SU-DHL-6 (cell line): ENCODE data around the gene BPIFA2.

Experiments
- H2AFZ ChIP-seq: fragments of 200-600 bp; sonication (generic); 2 replicates; pipeline ENCODE4 v1.6.1; 2014; ENCODE audit warnings: low read depth, mild to moderate bottlenecking, moderate library complexity, mixed read lengths, antibody characterized with exemption, low read length; ENCODE audit not compliant: severe bottlenecking
- H3F3A ChIP-seq: fragments of 200-600 bp; shearing (Covaris generic); 2 replicates; pipeline ENCODE4 v1.6.0; 2016; ENCODE audit warnings: antibody characterized with exemption, mild to moderate bottlenecking; ENCODE audit not compliant: insufficient read depth
- H3K27ac ChIP-seq: fragments of 200-600 bp; sonication (generic); 2 replicates; pipeline ENCODE4 v1.5.1; 2016; ENCODE audit warnings: low read depth, mild to moderate bottlenecking, low read length, moderate library complexity, mixed read lengths
- H3K27me3 ChIP-seq: fragments of 200-600 bp; sonication (generic), shearing (Covaris generic); 2 replicates; pipeline ENCODE4 v1.6.0; 2014; ENCODE audit warnings: mild to moderate bottlenecking, low read length
- H3K36me3 ChIP-seq: fragments of 200-600 bp; sonication (generic); 2 replicates; pipeline ENCODE4 v1.6.1; 2014; ENCODE audit warnings: mild to moderate bottlenecking, low read length, mixed read lengths
- H3K4me2 ChIP-seq: fragments of 300-600, 200-600 bp; shearing (Covaris generic), sonication (generic); 2 replicates; pipeline ENCODE4 v1.6.0; 2014; ENCODE audit warnings: low read length, low read depth, mild to moderate bottlenecking; ENCODE audit not compliant: poor library complexity, severe bottlenecking
- H3K4me3 ChIP-seq: fragments of 200-600 bp; sonication (generic); 2 replicates; pipeline ENCODE4 v1.5.1; 2014; ENCODE audit warnings: antibody characterized with exemption, low read length, mild to moderate bottlenecking, mixed read lengths; ENCODE audit not compliant: insufficient read depth, poor library complexity, severe bottlenecking
- H3K79me2 ChIP-seq: fragments of 200-600 bp; sonication (generic); 2 replicates; pipeline ENCODE4 v1.6.1; 2014; ENCODE audit warnings: mild to moderate bottlenecking, low read length, moderate library complexity; ENCODE audit not compliant: insufficient read depth
- H3K9ac ChIP-seq: fragments of 200-600 bp; sonication (generic); 2 replicates; pipeline ENCODE4 v1.7.0; 2014; ENCODE audit warnings: mild to moderate bottlenecking, low read length
- H3K9me2 ChIP-seq: fragments of 200-600 bp; sonication (generic); replicated peaks from 2 replicates; pipeline ENCODE4 v1.6.1; 2014; ENCODE audit warnings: low read length; ENCODE audit not compliant: insufficient read depth
- H3K9me3 ChIP-seq: fragments of 200-600 bp; sonication (generic); 2 replicates; pipeline ENCODE4 v1.6.1; 2014; ENCODE audit warnings: low read length, mixed read lengths; ENCODE audit not compliant: insufficient read depth
- H4K20me1 ChIP-seq: fragments of 200-600 bp; sonication (generic); 2 replicates; pipeline ENCODE4 v1.6.1; 2014; ENCODE audit warnings: low read depth, mild to moderate bottlenecking, antibody characterized with exemption, low read length, moderate library complexity, mixed read lengths
- CTCF ChIP-seq: fragments of 200-600 bp; sonication (generic); IDR thresholded peaks from one replicate; pipeline ENCODE4 v1.5.1; 2017; ENCODE audit warnings: antibody characterized with exemption, mild to moderate bottlenecking, low read length, moderate library complexity; ENCODE audit not compliant: insufficient read depth, poor library complexity, severe bottlenecking
- EZH2phosphoT487 ChIP-seq: fragments of 200-600 bp; sonication (generic), shearing (Covaris generic); conservative IDR thresholded peaks from 2 replicates; pipeline ENCODE4 v1.6.1; 2018; ENCODE audit warnings: mild to moderate bottlenecking, antibody characterized with exemption, low read length, moderate library complexity, mixed read lengths

Gene BPIFA2

GRCh38 chr20:33148040-33148439 is 19.9 kb upstream of the BPIFA2 start:
- Histone ChIP-seq H3K9me3 (no peaks in the 10 kb centered on the region), H3K9me2 (no peaks in the 10 kb centered on the region), H3K36me3 (no peaks in the 10 kb centered on the region), H4K20me1 (no peaks in the 10 kb centered on the region), H3F3A (no peaks in the 10 kb centered on the region), H3K79me2 (no peaks in the 10 kb centered on the region), H3K9ac (no peak overlapping the region), H3K4me3 (no peak overlapping the region), H3K27me3 (no peaks in the 10 kb centered on the region), H3K27ac (no peak overlapping the region), H2AFZ (no peak overlapping the region), H3K4me2 (no peak overlapping the region)
- TF ChIP-seq EZH2phosphoT487 (no peak), CTCF (no peak)

- Histone ChIP-seq H3K9me2 (no peaks in the 10 kb centered on the region), H3K9me3 (no peaks in the 10 kb centered on the region)
- TF ChIP-seq CTCF, result no peak
- no peak for TF ChIP-seq EZH2phosphoT487
These were observed 13.7 kb upstream of the BPIFA2 start for GRCh38 chr20:33154252-33154651.

GRCh38 chr20:33158637-33159385 is 9.1 kb upstream of the BPIFA2 start:
- Histone ChIP-seq H4K20me1 (no peaks in the 10 kb centered on the region), H3K9me2 (no peaks in the 10 kb centered on the region), H2AFZ (no peak overlapping the region), H3K79me2 (no peaks in the 10 kb centered on the region), H3K9me3 (no peaks in the 10 kb centered on the region), H3K27me3 (no peaks in the 10 kb centered on the region), H3F3A (no peaks in the 10 kb centered on the region), H3K27ac (no peak overlapping the region), H3K4me3 (no peak overlapping the region), H3K4me2 (no peak overlapping the region), H3K36me3 (no peaks in the 10 kb centered on the region), H3K9ac (no peak overlapping the region)
- no peak for TF ChIP-seq EZH2phosphoT487
- TF ChIP-seq CTCF, result no peak

More at GRCh38 chr20:33154252-33154651, 13.7 kb upstream of the BPIFA2 start:
- no peaks in the 10 kb centered on the region for H3K27me3 ChIP-seq
- no peak overlapping the region for H3K27ac ChIP-seq
- H3K79me2 ChIP-seq, result no peaks in the 10 kb centered on the region
- H3K9ac ChIP-seq, result no peak overlapping the region
- no peak overlapping the region for H3K4me2 ChIP-seq
- no peaks in the 10 kb centered on the region for H3K36me3 ChIP-seq
- H3K4me3 ChIP-seq, result no peak overlapping the region
- H3F3A ChIP-seq, result no peaks in the 10 kb centered on the region
- no peaks in the 10 kb centered on the region for H4K20me1 ChIP-seq
- no peak overlapping the region for H2AFZ ChIP-seq
